Brain microvascular endothelial cell (primary cell): ENCODE measurements around the gene PSMC1.

Experiments
- DNase-seq: peaks from one replicate; pipeline ENCODE4 v3.0.0-alpha.2; 2020
- H3K27ac ChIP-seq: fragments of 250-450 bp; sonication (Bioruptor Pico); 2 replicates; pipeline ENCODE4 v1.5.1; 2020; ENCODE audit warnings: mild to moderate bottlenecking, moderate library complexity
- H3K27me3 ChIP-seq: fragments of 250-450 bp; sonication (Bioruptor Pico); replicated peaks from 2 replicates; pipeline ENCODE4 v1.5.1; 2020; ENCODE audit warnings: mild to moderate bottlenecking
- H3K36me3 ChIP-seq: fragments of 250-450 bp; sonication (Bioruptor Pico); replicated peaks from 2 replicates; pipeline ENCODE4 v1.5.1; 2020; ENCODE audit warnings: mild to moderate bottlenecking
- H3K4me3 ChIP-seq: 2 replicates; pipeline ENCODE4 v1.5.1; 2011; ENCODE audit warnings: low read depth, mild to moderate bottlenecking, control low read depth, low read length, moderate library complexity
- CTCF ChIP-seq: IDR thresholded peaks from 2 replicates; pipeline ENCODE4 v1.5.1; 2011; ENCODE audit warnings: low read depth, mild to moderate bottlenecking, moderate library complexity, low read length, control low read depth, inconsistent platforms; ENCODE audit errors: missing control alignments
- in situ Hi-C: cut with HindIII; loops from 2 replicates; pipeline ENCODE4 v1.10.0; 2017; ENCODE audit warnings: low sequenced_read_pairs, low pct_ligation_motif_present

PSMC1 gene

GRCh38 chr14:90321891-90322290, 65.5 kb downstream of the PSMC1 start:
- no peak for DNase-seq
- no peak for TF ChIP-seq CTCF
- in situ Hi-C loops: no loop called here

More at GRCh38 chr14:90321891-90322290, 65.5 kb downstream of the PSMC1 start:
- Histone ChIP-seq H3K27me3 (no peaks in the 10 kb centered on the region), H3K4me3 (no peak overlapping the region), H3K36me3 (peaks cover 2% of the 10 kb centered on the region), H3K27ac (no peak overlapping the region)
